HepG2 (cell line): ENCODE measurements around the gene OSCP1. TPM values are rescaled to one million over a fixed set of nuclear protein-coding genes. Genes with fewer than 3 reads are reported as not detected.

ENCODE experiments used
- CENPT ChIP-seq: sonication (generic); formaldehyde crosslinking; IDR thresholded peaks from 2 replicates; pipeline ENCODE4 v1.8.0; 2022; ENCODE audit warnings: low read depth, mild to moderate bottlenecking, moderate library complexity, missing genetic modification reagents
- FOXK2 ChIP-seq: fragments of 450-650 bp; IDR thresholded peaks from 2 replicates; pipeline ENCODE4 v1.6.1; 2016
- KDM5A ChIP-seq: fragments of 200-600 bp; sonication (generic); IDR thresholded peaks from 2 replicates; pipeline ENCODE4 v1.7.0; 2018; ENCODE audit warnings: antibody characterized with exemption, mild to moderate bottlenecking, low read length, borderline replicate concordance
- KLF11 ChIP-seq: IDR thresholded peaks from 2 replicates; pipeline ENCODE4 v1.6.1; 2016; ENCODE audit warnings: missing compliant biosample characterization
- KLF9 ChIP-seq: IDR thresholded peaks from 2 replicates; pipeline ENCODE4 v1.6.1; 2016; ENCODE audit warnings: low read depth
- PAX8 ChIP-seq: sonication (generic); formaldehyde crosslinking; IDR thresholded peaks from 2 replicates; pipeline ENCODE4 v1.8.0; 2022; ENCODE audit warnings: mild to moderate bottlenecking, missing genetic modification reagents, borderline replicate concordance
- POGK ChIP-seq: sonication (generic); formaldehyde crosslinking; conservative IDR thresholded peaks from 2 replicates; pipeline ENCODE4 v1.8.0; 2022; ENCODE audit warnings: mild to moderate bottlenecking, moderate library complexity, missing genetic modification reagents
- SALL1 ChIP-seq: sonication (generic); formaldehyde crosslinking; IDR thresholded peaks from 2 replicates; pipeline ENCODE4 v1.8.0; 2022; ENCODE audit warnings: mild to moderate bottlenecking, missing genetic modification reagents
- SIX1 ChIP-seq: sonication (generic); formaldehyde crosslinking; IDR thresholded peaks from 2 replicates; pipeline ENCODE4 v1.4.0; 2020; ENCODE audit warnings: missing genetic modification reagents, borderline replicate concordance
- THAP11 ChIP-seq: IDR thresholded peaks from 2 replicates; pipeline ENCODE4 v1.6.1; 2016; ENCODE audit warnings: missing biosample characterization, missing genetic modification reagents
- THAP9 ChIP-seq: sonication (generic); formaldehyde crosslinking; IDR thresholded peaks from 2 replicates; pipeline ENCODE4; 2020; ENCODE audit warnings: missing genetic modification reagents, mild to moderate bottlenecking, borderline replicate concordance
- ZBTB25 ChIP-seq: IDR thresholded peaks from 2 replicates; pipeline ENCODE4 v1.6.1; 2018; ENCODE audit warnings: missing genetic modification reagents
- ZFP37 ChIP-seq: sonication (generic); formaldehyde crosslinking; IDR thresholded peaks from 2 replicates; pipeline ENCODE4 v1.4.0; 2020; ENCODE audit warnings: missing genetic modification reagents, borderline replicate concordance
- ZNF20 ChIP-seq: sonication (generic); formaldehyde crosslinking; IDR thresholded peaks from 2 replicates; pipeline ENCODE4 v1.4.0; 2020; ENCODE audit warnings: mild to moderate bottlenecking, moderate library complexity, missing genetic modification reagents
- ZNF460 ChIP-seq: sonication (generic); formaldehyde crosslinking; IDR thresholded peaks from 2 replicates; pipeline ENCODE4 v1.5.1; 2020; ENCODE audit warnings: missing genetic modification reagents, mild to moderate bottlenecking, borderline replicate concordance
- ZNF468 ChIP-seq: sonication (generic); formaldehyde crosslinking; IDR thresholded peaks from 2 replicates; pipeline ENCODE4 v1.8.0; 2022; ENCODE audit warnings: mild to moderate bottlenecking, moderate library complexity, missing genetic modification reagents
- ZNF496 ChIP-seq: sonication (generic); formaldehyde crosslinking; IDR thresholded peaks from 2 replicates; pipeline ENCODE4 v1.8.1; 2023; ENCODE audit warnings: mild to moderate bottlenecking, moderate library complexity, missing genetic modification reagents; ENCODE audit not compliant: insufficient replicate concordance
- polyA plus RNA-seq, 8 experiments: library from polyadenylated mRNA; depleted of rRNA in 3 of 8; stranded (reverse) in 7 of 8; unstranded in 1 of 8; fragments of >200 nt; fragmentation: Illumina TruSeq in 4 of 8; extraction: Trizol in 4 of 8; gene quantifications; 2 replicates each; pipeline versions ENCODE4 v1.2.1 to v1.2.3, GENCODE V29; 2011 to 2016; ENCODE audit warnings: low read depth in 4 of 8, missing spikeins in 1 of 8, mixed read lengths in 1 of 8; ENCODE audit not compliant: insufficient read depth in 1 of 8
- total RNA-seq, 5 experiments: library from RNA; depleted of rRNA; stranded (reverse); fragments of >200 nt; fragmentation: Illumina TruSeq; extraction: Trizol; gene quantifications; 2 replicates each; pipeline ENCODE4 v1.2.3, GENCODE V29; 2016; ENCODE audit warnings: low read depth in 1 of 5
- TF ChIP-seq, protein P1 (sequence below): sonication (generic); formaldehyde crosslinking; IDR thresholded peaks from 2 replicates; pipeline ENCODE4 v1.5.0; 2020; ENCODE audit warnings: mild to moderate bottlenecking, low read depth, missing genetic modification reagents, borderline replicate concordance
- TF ChIP-seq, protein P2 (sequence below): sonication (generic); formaldehyde crosslinking; IDR thresholded peaks from 2 replicates; pipeline ENCODE4 v1.9.0; 2021; ENCODE audit warnings: missing genetic modification reagents, borderline replicate concordance
- TF ChIP-seq, protein P3 (sequence below), 2 experiments: fragments of 450-650 bp in 1 of 2; sonication (generic) in 1 of 2; formaldehyde crosslinking; IDR thresholded peaks; 2 replicates each; pipeline versions ENCODE4 v1.5.0 to v1.8.0; 2020 to 2022; ENCODE audit warnings: mild to moderate bottlenecking in 1 of 2, missing genetic modification reagents in 1 of 2

The OSCP1 gene
- total and polyA plus RNA-seq, 2 of the 13 experiments (the other 11 are each of a cell fraction or from before 2014, with no cell fraction given) = 0.60 to 0.84 TPM

DNA sequence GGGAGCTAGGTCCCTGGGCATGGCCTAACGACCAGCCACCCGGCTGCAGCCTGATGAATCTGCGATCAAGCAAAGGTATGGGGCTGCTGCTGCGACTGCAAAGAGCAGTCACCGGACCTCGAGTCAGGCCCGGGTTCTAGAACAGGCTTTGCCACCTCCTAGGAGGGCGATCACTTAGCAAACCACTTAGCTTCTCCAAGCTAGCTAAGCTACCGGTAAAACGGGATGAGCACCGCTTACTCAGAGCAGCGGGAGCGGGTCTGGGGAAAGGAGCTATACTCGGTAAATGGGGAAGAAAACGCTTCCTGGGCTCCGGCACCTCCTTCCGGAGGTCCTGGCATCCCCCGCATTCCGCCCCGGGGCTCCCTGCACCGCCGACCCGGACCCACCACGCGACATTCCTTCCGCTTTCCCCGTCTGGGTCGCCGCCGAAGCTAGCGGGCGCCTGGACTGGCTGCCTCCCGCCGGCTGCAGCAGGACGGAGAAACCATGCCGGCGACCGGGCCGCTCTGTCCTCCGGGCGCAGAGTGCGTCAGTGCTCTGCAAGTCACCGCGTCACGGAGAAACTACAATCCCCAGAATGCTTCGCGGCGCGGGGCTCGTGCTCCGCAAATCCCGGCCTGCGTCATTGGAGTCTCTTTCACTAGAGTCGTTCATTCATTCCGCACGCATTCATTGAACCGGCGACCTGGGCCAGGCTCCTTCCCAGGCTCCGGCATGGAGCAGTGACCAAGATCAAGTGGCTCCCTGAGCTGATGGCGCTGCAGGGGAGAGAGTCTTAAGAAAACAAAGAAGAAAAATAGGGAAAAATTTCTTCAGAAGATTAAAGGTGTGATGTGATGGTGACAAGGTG, 52.6 kb downstream of the OSCP1 start, which contains the start of gene LSM10 (continued):
- peak; percentile 99 for TF ChIP-seq THAP11 (CRISPR knock-in tag)
- no peak for TF ChIP-seq SIX1
- TF ChIP-seq KDM5A = peak; percentile 44; the same call in 1 of the 2 replicates
- no peak for TF ChIP-seq ZNF468 (CRISPR knock-in tag)
- TF ChIP-seq PAX8 (CRISPR knock-in tag) = no peak
- TF ChIP-seq CENPT (CRISPR knock-in tag) = no peak
- no peak for TF ChIP-seq ZNF460
- TF ChIP-seq, protein P1, sequence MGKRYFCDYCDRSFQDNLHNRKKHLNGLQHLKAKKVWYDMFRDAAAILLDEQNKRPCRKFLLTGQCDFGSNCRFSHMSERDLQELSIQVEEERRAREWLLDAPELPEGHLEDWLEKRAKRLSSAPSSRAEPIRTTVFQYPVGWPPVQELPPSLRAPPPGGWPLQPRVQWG (CRISPR knock-in tag) = no peak
- peak; percentile 36; the same call in 1 of the 2 replicates for TF ChIP-seq THAP9 (CRISPR knock-in tag)
- TF ChIP-seq POGK (CRISPR knock-in tag) = peak; percentile 71; the same call in 1 of the 2 replicates
- TF ChIP-seq KLF9 (CRISPR knock-in tag) = no peak
- no peak for TF ChIP-seq ZFP37 (CRISPR knock-in tag)
- TF ChIP-seq ZBTB25 (CRISPR knock-in tag) = no peak; the same call in 1 of the 2 replicates
- TF ChIP-seq SALL1 (CRISPR knock-in tag) = peak; percentile 67
- TF ChIP-seq KLF11 (CRISPR knock-in tag) = peak; percentile 53; the same call in 1 of the 2 replicates
- TF ChIP-seq, protein P2, sequence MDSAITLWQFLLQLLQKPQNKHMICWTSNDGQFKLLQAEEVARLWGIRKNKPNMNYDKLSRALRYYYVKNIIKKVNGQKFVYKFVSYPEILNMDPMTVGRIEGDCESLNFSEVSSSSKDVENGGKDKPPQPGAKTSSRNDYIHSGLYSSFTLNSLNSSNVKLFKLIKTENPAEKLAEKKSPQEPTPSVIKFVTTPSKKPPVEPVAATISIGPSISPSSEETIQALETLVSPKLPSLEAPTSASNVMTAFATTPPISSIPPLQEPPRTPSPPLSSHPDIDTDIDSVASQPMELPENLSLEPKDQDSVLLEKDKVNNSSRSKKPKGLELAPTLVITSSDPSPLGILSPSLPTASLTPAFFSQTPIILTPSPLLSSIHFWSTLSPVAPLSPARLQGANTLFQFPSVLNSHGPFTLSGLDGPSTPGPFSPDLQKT = no peak; the same call in 1 of the 2 replicates
- TF ChIP-seq ZNF496 (CRISPR knock-in tag) = no peak
- no peak for TF ChIP-seq ZNF20 (CRISPR knock-in tag)
- no peak for TF ChIP-seq FOXK2
- TF ChIP-seq, protein P3, sequence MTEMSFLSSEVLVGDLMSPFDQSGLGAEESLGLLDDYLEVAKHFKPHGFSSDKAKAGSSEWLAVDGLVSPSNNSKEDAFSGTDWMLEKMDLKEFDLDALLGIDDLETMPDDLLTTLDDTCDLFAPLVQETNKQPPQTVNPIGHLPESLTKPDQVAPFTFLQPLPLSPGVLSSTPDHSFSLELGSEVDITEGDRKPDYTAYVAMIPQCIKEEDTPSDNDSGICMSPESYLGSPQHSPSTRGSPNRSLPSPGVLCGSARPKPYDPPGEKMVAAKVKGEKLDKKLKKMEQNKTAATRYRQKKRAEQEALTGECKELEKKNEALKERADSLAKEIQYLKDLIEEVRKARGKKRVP (CRISPR knock-in tag; IDR thresholded peaks at IDR 0.05) = peak in 1 of 2 experiments; percentile 61; a peak in 1 of 4 replicates
